ENCODE results near the gene SLC25A2. TPM values are rescaled to one million over a fixed set of nuclear protein-coding genes. Genes with fewer than 3 reads are reported as not detected.
A peak's percentile ranks its signal among the peaks of the same experiment; 100 is the strongest.

The SLC25A2 gene
- total RNA-seq (2016; rRNA removed; fragmentation: Illumina TruSeq; extraction: Trizol) (0.13 TPM in 1 of 2 replicates, not detected in the other), polyA plus RNA-seq (2011; rRNA removed) (not detected in 2 replicates), polyA minus RNA-seq (2011; rRNA and poly(A)+ RNA removed; ENCODE audit: low replicate concordance) (not detected in 2 replicates), Bru-seq, nascent RNA (percentile 69 among the genes with signal in this experiment), BruChase-seq, experiment 1, labeled RNA remaining after a 6-hour chase (not detected), BruChase-seq, experiment 2, labeled RNA remaining after a 2-hour chase (percentile 40 among the genes with signal in this experiment)
- total RNA-seq (2016; cell fraction: cytosol; rRNA removed; fragmentation: Illumina TruSeq; extraction: Trizol; ENCODE audit: low read depth) = not detected in 2 replicates
- total RNA-seq (2016; cell fraction: insoluble cytoplasmic fraction; rRNA removed; fragmentation: Illumina TruSeq; extraction: Trizol) = not detected in 2 replicates
- not detected in 2 replicates for total RNA-seq (2016; cell fraction: membrane; rRNA removed; fragmentation: Illumina TruSeq; extraction: Trizol)
- 0.62 and 0.94 TPM in 2 replicates for total RNA-seq (2016; cell fraction: nucleus; rRNA removed; fragmentation: Illumina TruSeq; extraction: Trizol)
- not detected in 2 replicates for polyA plus RNA-seq (2011; cell fraction: cytosol; rRNA removed)
- 0.12 TPM in 1 of 2 replicates, not detected in the other for polyA plus RNA-seq (2011; cell fraction: nucleus; rRNA removed)
- not detected in 2 replicates for polyA plus RNA-seq (2012)
- polyA plus RNA-seq (2016; cell fraction: cytosol; fragmentation: Illumina TruSeq; extraction: Trizol; ENCODE audit: low read depth) = not detected in 2 replicates
- not detected in 2 replicates for polyA plus RNA-seq (2016; cell fraction: insoluble cytoplasmic fraction; fragmentation: Illumina TruSeq; extraction: Trizol; ENCODE audit: low read depth)
- polyA plus RNA-seq (2016; cell fraction: membrane; fragmentation: Illumina TruSeq; extraction: Trizol; ENCODE audit: low read depth) = not detected in 2 replicates
- polyA plus RNA-seq (2016; cell fraction: nucleus; fragmentation: Illumina TruSeq; extraction: Trizol; ENCODE audit: insufficient read depth, low read depth) = 0.34 TPM in 1 of 2 replicates, not detected in the other
- polyA minus RNA-seq (2011; cell fraction: cytosol; rRNA and poly(A)+ RNA removed) = not detected in 2 replicates
- polyA minus RNA-seq (2011; cell fraction: nucleus; rRNA and poly(A)+ RNA removed) = 0.87 and 1.0 TPM in 2 replicates
- long read RNA-seq, experiment 1 = 0 reads
- long read RNA-seq, experiment 2 = 0 reads

DNA sequence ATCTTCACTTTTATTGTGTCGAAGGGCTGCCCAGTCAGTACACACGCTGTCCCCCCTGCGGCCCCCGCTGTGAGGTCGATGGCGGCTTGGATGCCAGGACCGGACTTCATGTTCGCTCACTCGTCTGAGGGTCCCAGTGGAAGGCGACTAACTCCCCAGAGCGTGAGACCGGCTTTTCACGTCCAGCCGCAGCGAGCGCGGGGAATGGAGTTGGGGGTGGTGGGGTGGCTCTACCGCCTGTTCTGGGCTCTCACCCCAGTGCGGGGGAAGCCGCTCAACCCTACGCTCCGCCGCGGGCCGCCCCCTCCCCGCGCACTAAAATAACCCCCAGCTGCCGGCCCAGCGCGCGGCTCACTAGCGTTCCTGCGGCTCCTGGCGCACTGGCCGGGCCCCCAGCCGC, at the start of gene SLC25A2:
Gene SLC25A2, minus strand, starts transcription at position 294 of the 400 bp plus-strand sequence. Its CDS starts 184 bp downstream, at position 110.
- no TSS peak for BruUV-seq (replicated peaks)
- H3K9ac ChIP-seq (ENCODE audit: insufficient read depth, low read depth, low read length) = no peak within 1 kb of the TSS
- H3K9me3 ChIP-seq (ENCODE audit: low read length) = peaks cover 46% of the 10 kb centered on the region
- no peaks in the 10 kb centered on the region for H4K20me1 ChIP-seq (ENCODE audit: insufficient read depth, low read length)
- no peak within 1 kb of the TSS for H3K4me2 ChIP-seq (ENCODE audit: low read depth, low read length)
- H3K4me3 ChIP-seq (replicated peaks in 1 of 3; ENCODE audit: insufficient read depth in 1 of 3, low read depth in 2 of 3, low read length in 3 of 3) = no peak within 1 kb of the TSS
- H3K36me3 ChIP-seq (replicated peaks in 1 of 2; ENCODE audit: control insufficient read depth in 1 of 2, insufficient read depth in 2 of 2, low read length in 2 of 2) = no peaks in the 10 kb centered on the region
- DNase-seq (ENCODE audit: low spot score) (no peak), ATAC-seq (no peak), FAIRE-seq (no peak)
- intact Hi-C loops (cut with micrococcal nuclease; ENCODE audit: unreplicated experiment) (no loop called here), in situ Hi-C loops (cut with HindIII; ENCODE audit: extremely low pct_ligation_motif_present, low pct_unique_long_range_greater_than_20kb) (no loop called here)
- H2AFZ ChIP-seq (ENCODE audit: low read length) = no peak within 1 kb of the TSS
- no peaks in the 10 kb centered on the region for H3K4me1 ChIP-seq (ENCODE audit: insufficient read depth, low read length)
- POLR2A ChIA-PET = no interaction called here
- TF ChIP-seq TMF1 (CRISPR knock-in tag; IDR thresholded peaks at IDR 0.05; ENCODE audit: low read depth) (no peak), RFXAP (CRISPR knock-in tag; IDR thresholded peaks at IDR 0.05; ENCODE audit: borderline replicate concordance) (no peak), AGO2 (optimal IDR thresholded peaks at IDR 0.05; ENCODE audit: low read depth, low read length) (peak; percentile 25)
- WGBS (ENCODE audit: low lambda C conversion rate) = 95% methylated on average over 21 of the region's 36 CpGs
- H3K79me2 ChIP-seq (ENCODE audit: insufficient read depth, low read length) = no peaks in the 10 kb centered on the region
- H3K27ac ChIP-seq (ENCODE audit: extremely low read length, insufficient read depth, low read length) = no peak within 1 kb of the TSS
- CTCF ChIA-PET (ENCODE audit: low intra/inter-chr PET ratio, low total read pairs) = no interaction called here
- H3K27me3 ChIP-seq (ENCODE audit: control insufficient read depth in 1 of 2, insufficient read depth in 2 of 2, low read length in 2 of 2) = no peaks in the 10 kb centered on the region

DNA sequence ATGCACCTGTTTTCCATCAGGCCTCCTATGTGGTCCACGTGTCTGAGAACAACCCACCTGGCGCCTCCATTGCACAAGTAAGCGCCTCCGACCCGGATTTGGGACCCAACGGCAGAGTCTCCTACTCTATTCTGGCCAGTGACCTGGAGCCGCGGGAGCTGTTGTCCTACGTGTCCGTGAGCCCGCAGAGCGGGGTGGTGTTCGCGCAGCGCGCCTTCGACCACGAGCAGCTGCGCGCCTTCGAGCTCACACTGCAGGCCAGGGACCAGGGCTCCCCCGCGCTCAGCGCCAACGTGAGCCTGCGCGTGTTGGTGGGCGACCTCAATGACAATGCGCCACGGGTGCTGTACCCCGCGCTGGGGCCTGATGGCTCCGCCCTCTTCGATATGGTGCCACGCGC, 47.7 kb upstream of the SLC25A2 start:
- intact Hi-C loops (cut with micrococcal nuclease; ENCODE audit: unreplicated experiment) (loop anchor here (10.0 kb wide), 1 partner anchor 173 kb away; no protein-coding TSS in a partner anchor), in situ Hi-C loops (cut with HindIII; ENCODE audit: extremely low pct_ligation_motif_present, low pct_unique_long_range_greater_than_20kb) (loop anchor here (10.0 kb wide), 1 partner anchor 173 kb away; no protein-coding TSS in a partner anchor)
- H3K9me3 ChIP-seq (ENCODE audit: low read length) = peaks cover 15% of the 10 kb centered on the region
- ChIA-PET POLR2A (no interaction called here), CTCF (ENCODE audit: low intra/inter-chr PET ratio, low total read pairs) (no interaction called here)
- FAIRE-seq (no peak), DNase-seq (ENCODE audit: low spot score) (no peak), ATAC-seq (no peak)
- BruUV-seq (replicated peaks) = no TSS peak
- no peak overlapping the region for H3K9ac ChIP-seq (ENCODE audit: insufficient read depth, low read depth, low read length)
- H3K4me3 ChIP-seq (replicated peaks in 1 of 3; ENCODE audit: insufficient read depth in 1 of 3, low read depth in 2 of 3, low read length in 3 of 3) = no peak overlapping the region
- no peak overlapping the region for H3K4me2 ChIP-seq (ENCODE audit: low read depth, low read length)
- H3K27ac ChIP-seq (ENCODE audit: extremely low read length, insufficient read depth, low read length) = no peak overlapping the region
- H3K36me3 ChIP-seq (replicated peaks in 1 of 2; ENCODE audit: control insufficient read depth in 1 of 2, insufficient read depth in 2 of 2, low read length in 2 of 2) = no peaks in the 10 kb centered on the region
- 86% methylated on average over 10 of the region's 36 CpGs for WGBS (ENCODE audit: low lambda C conversion rate)
- no peak for TF ChIP-seq RFX5 (IDR thresholded peaks at IDR 0.05; ENCODE audit: low read depth, low read length)
- H3K79me2 ChIP-seq (ENCODE audit: insufficient read depth, low read length) = no peaks in the 10 kb centered on the region
- no peak overlapping the region for H2AFZ ChIP-seq (ENCODE audit: low read length)
- no peaks in the 10 kb centered on the region; a peak in 1 of 5 replicates for H3K27me3 ChIP-seq (ENCODE audit: control insufficient read depth in 1 of 2, insufficient read depth in 2 of 2, low read length in 2 of 2)
- no peaks in the 10 kb centered on the region for H4K20me1 ChIP-seq (ENCODE audit: insufficient read depth, low read length)
- H3K4me1 ChIP-seq (ENCODE audit: insufficient read depth, low read length) = no peaks in the 10 kb centered on the region; the same call in 1 of the 2 replicates
